HG02623 (cell line): ENCODE results near the gene TXLNB.

ENCODE experiments used
- ATAC-seq: cut with Tn5 transposase; IDR thresholded peaks from one replicate; pipeline ENCODE4 v1.9.1; 2021; ENCODE audit warnings: moderate library complexity; ENCODE audit not compliant: unreplicated experiment

The TXLNB gene

GRCh38 chr6:139291813-139292619 lies at the start of gene TXLNB:
Gene TXLNB, minus strand, starts transcription at chr6:139291998. Its CDS starts 3,099 bp downstream, at chr6:139288899.
- ATAC-seq: peak; percentile 53

- no peak for ATAC-seq
Measured at GRCh38 chr6:139341060-139341459, 49.3 kb upstream of the TXLNB start.

- no peak for ATAC-seq
Measured at GRCh38 chr6:139338795-139339194, 47.0 kb upstream of the TXLNB start.

- no peak for ATAC-seq
Measured at GRCh38 chr6:139337830-139338229, 46.0 kb upstream of the TXLNB start.

- ATAC-seq: no peak
Measured at GRCh38 chr6:139337001-139337400, 45.2 kb upstream of the TXLNB start.

- ATAC-seq: no peak
Measured at GRCh38 chr6:139336488-139336887, 44.7 kb upstream of the TXLNB start.

- no peak for ATAC-seq
Measured at GRCh38 chr6:139335447-139336210, 43.8 kb upstream of the TXLNB start.

GRCh38 chr6:139334806-139335446 lies 43.1 kb upstream of the TXLNB start:
- ATAC-seq: no peak

- no peak for ATAC-seq
Measured at GRCh38 chr6:139330826-139331500, 39.2 kb upstream of the TXLNB start.

- no peak for ATAC-seq
Measured at GRCh38 chr6:139330306-139330705, 38.5 kb upstream of the TXLNB start.

GRCh38 chr6:139329224-139329623 lies 37.4 kb upstream of the TXLNB start:
- no peak for ATAC-seq

- peak; percentile 64 for ATAC-seq
Measured at GRCh38 chr6:139327038-139327437, 35.2 kb upstream of the TXLNB start.

- ATAC-seq: no peak
Measured at GRCh38 chr6:139325686-139326085, 33.9 kb upstream of the TXLNB start.

GRCh38 chr6:139325125-139325524 lies 33.3 kb upstream of the TXLNB start:
- no peak for ATAC-seq

- no peak for ATAC-seq
Measured at GRCh38 chr6:139324301-139324555, 32.4 kb upstream of the TXLNB start.

- ATAC-seq: peak; percentile 37
Measured at GRCh38 chr6:139323511-139324300, 31.9 kb upstream of the TXLNB start.

- ATAC-seq: no peak
Measured at GRCh38 chr6:139320081-139320480, 28.3 kb upstream of the TXLNB start.

GRCh38 chr6:139316622-139317317 lies 25.0 kb upstream of the TXLNB start:
- no peak for ATAC-seq

GRCh38 chr6:139313784-139314545 lies 22.2 kb upstream of the TXLNB start:
- no peak for ATAC-seq
